GM21576 (cell line): ENCODE data around the gene UNKL.

Experiments
- ATAC-seq: cut with Tn5 transposase; IDR thresholded peaks from one replicate; pipeline ENCODE4 v1.9.1; 2021; ENCODE audit warnings: mild to moderate bottlenecking, moderate library complexity; ENCODE audit not compliant: unreplicated experiment

Gene UNKL

DNA sequence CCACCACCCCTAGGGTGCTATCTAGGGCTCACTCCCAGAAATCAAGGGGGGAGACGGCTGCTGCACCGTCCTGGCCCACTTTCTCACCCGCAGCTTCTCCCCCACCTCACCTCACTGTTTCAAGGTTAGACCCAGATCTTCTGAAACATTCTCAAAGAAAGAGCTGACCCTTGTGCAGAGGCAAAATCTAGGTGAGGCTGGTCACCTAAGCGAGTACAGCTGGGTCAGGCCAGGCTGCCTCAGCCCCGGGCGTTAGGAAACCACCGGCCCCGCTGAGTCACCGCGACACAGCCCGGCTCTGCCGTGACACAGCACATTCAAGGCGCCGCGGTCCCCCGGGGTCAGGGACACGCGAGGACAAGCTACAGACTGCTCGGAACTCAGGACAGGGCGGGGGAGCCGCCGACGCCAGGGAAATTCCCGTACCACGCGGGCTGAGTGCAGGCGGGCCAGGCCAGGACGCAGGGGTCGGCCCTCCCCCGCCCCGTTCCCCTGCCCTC, 35.6 kb downstream of the UNKL start:
- no peak for ATAC-seq

DNA sequence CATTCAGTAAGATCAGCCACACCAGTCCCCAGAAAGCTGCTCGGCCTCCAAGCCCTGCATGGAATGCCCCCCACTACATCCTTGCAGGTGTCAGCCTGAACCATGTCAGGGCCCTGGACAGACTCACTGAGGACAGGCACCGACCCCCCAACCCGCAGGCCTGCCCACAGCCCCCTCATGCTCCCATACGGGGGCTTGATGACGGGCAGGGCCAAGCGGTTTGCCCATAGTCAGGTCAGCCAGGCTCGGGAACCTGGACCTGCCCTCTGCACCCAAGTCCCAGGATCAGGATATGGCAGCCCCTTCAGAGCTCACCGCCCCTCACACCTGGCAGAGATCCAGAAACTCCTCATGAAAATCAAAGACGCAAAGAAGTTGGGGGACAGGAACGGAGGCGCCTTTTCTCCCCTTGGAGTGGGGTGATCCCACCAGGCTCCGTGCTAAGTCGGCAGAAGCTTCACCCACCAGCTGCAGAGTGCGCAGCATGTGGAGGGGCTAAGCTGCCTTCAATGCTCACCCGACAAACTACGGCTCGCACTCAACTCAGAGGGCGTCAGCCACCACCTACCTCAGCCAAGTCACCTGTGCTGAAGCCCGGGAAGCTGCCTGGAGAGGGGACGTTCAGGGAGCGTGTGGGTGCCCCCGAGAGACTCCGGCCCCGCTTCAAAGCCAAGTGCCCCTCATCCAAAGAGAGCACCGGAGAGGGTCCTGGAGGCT, 36.3 kb downstream of the UNKL start:
- ATAC-seq: no peak

DNA sequence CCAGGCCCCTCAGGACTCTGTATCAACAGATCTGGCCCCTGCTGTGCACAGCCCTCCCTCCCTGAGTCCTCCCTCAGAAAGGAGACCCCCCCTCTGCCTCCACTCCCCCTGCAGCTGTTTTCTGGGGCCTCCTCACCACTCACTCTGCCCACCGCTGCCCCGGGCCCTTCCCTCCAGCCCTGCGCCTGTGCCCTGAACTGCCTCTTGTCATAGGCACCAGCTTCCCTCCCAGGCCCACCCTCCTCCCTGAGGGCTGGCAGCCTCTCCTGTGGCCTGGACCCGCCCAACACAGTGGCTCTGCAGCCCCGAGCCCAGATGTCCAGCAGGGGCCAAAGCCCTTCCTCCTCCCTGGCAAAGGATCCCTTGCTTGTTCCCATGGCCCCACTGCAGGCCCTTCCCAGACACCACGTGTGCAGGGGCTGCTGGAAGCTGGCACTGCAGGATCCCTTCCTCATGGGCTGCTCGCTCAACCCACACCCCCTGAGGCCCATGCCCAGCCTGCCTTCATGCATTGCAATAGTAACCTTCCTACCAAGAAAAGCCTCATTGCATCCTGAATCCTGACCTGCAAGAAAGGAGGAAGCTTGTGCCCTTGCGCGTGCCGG, 37.0 kb downstream of the UNKL start:
- ATAC-seq: no peak

DNA sequence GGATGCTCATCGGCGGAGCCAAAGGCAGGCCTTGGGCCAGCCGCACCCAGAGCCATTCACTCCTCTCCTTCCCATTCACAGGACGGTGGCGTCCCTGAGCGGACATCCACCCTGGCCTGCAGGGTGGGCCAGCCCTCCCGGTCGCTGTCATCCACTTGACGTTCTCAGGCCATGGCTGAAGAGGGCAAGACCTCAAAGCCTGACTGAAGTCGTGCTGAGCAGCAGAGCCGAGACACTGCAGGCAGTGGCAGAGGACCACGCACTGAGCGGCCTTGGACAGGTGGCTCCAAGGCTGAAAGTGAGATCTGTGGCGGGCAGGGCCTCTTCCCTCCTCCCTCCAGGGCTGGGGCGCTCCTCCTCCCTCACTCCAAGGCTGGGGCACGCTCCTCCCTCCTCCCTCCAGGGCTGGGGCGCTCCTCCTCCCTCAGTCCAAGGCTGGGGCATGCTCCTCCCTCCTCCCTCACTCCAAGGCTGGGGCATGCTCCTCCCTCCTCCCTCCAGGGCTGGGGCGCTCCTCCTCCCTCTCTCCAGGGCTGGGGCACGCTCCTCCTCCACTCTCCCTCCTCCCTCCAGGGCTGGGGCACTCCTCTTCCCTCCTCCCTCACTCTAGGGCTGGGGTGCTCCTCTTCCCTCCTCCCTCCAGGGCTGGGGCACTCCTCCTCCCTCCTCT, 38.6 kb downstream of the UNKL start:
- ATAC-seq: no peak

DNA sequence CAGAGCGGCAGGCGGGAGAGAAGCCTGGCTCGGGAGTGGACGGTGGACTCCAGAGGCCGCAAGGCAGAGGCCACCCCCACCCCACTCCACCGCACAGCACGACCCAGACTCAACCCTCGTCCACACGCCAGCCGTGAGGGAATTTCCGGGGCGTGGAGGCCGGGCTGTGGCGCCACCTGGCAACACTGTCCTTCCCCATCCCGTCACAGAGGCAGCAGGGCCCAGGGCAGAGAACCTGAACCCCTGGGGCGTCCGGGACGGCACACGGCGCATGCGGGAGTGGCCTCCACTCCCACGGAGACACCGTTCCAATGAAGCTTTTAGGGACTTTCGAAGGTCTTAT, 39.2 kb downstream of the UNKL start:
- no peak for ATAC-seq

DNA sequence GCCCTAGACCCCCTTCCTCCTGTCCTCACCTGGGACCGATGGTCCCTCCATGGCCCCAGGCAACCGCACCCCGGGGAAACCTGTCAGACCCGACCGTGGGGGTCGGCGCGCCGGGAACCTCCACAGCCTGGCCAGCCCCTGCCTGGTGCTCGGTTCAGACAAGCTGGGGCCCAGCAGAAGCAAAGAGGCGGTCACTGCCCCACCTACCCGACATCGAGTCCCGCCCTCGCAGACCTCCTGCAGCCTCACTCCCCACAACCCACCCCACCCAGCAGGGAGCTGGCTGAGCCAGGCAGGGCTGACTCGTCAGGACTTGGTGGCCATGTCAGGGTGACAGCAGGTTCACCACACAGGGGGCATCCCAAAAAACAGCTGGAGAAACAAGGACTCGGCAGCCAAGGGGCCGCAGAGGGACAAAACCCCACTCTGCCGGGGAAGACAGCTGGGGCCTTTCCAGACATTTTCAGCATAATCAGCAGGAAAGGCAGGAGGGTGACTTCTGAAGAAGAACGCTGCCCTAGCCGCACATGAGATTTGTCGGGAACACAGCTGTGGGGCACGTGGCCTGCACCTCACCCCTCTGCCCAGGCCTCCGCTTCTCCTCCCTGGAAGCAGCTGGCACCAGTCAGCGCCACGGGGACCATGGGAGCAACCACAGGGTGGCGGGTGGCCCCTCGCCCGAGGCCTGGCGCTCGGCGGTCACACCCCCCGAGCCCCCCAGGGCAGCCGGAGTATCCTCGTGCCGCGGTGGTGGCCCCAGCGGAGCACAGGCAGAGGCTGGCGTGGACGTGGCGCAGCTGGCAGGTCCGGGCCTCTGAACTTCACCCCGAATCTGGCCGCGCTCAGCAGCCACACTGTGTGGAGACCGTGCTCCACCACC, 39.8 kb downstream of the UNKL start:
- ATAC-seq: no peak

DNA sequence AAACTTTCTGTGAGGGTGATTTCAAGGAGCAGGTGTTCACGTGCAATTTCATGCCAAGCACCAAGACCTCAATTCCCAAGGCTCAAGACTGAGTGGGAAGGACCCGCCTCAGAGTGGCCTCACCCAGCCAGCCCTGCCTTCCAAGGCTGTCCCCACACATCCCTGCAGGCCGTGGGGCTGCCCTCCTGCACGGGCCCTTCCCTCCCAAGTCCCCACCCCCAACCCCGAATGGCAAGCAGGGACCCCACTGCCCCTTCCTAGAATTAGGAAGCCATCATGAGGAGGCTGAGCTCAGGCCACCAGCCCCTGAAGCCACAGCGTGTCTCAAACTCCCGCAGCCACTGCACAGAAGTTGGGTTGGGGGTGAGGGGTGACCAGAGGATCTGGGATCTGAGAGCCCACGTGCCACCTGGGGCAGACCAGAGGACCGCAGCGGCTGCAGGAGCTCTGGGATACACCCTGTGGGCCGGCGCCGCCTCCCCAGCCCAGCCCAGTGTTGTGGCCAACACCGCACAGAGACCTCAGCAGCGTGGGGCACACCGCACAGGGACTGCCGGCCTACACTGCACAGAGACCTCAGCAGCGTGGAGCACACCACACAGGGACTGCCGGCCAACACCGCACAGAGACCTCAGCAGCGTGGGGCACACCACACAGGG, 42.1 kb downstream of the UNKL start:
- ATAC-seq: no peak

DNA sequence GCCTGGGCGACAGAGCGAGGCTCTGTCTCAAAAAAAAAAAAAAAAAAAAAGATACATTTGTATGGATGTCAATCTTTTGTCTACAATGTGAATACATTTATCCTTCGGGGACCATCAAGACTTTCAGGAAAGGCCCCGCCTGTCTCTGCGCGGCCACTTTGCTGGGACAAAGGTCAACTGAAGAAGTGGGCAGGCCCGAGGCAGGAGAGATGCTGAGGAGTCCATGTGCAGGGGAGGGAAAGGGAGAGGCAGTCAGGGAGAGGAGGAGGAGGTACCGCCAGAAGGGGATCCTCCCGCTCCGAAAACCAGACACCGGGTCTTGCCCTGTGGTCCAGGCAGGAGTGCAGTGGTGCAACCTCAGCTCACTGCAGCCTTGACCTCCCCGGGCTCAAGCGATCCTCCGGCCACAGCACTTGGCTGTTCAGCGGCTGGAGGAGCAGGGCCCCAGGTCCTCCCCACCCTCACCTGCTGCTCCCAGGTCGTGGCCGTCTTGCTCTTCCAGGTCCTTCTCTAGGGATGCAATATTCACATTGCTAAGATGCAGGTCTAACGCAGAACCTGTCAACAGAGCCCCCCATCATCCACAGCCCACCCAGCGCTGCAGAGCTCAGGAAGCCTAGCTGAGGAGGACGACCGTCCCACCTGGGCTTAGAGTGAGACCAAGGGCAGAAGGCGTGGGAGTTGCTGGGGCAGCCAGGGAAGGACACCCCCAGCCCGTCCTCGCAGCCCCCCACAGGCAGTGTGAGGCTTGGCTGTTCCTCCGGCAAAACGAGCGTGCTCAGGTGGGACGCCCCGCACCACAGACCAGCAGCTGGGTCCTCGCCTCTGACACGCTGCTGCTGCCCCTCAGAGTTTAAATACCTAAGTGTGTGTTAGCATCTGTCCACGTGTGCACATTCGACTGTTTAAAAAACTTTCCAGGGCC, 43.2 kb downstream of the UNKL start:
- ATAC-seq: no peak

DNA sequence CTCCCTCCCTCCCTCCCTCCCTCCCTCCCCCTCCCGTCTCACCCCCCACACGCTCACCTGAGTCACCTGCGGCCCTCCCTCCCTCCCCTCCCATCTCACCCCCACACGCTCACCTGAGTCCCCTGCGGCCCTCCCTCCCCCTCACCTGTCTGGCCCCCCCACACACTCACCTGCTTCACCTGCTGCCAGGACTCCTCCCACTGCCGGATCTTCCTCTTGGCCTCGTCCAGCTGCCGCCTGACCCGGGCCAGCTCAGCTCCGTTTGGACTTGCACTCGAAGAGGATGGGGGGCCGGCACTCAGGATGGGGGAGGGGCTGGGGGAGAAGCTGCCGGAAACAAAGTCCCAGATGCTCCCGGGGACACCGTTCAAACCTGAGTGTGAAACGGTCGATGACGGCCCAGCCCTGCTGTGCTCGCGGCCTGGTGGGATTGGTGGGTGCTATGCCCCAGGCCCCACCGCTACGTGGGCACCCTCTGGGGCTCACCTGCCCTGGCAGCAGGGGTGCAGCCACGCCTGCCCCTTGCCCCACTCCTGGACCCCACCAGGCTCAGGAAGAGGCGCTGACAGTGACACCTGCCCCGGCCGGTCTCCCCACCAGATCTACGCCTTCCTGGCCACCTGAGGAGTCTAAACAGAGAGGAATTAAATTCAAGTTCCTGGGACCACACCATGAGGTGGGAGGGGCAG, 46.9 kb downstream of the UNKL start:
- no peak for ATAC-seq

DNA sequence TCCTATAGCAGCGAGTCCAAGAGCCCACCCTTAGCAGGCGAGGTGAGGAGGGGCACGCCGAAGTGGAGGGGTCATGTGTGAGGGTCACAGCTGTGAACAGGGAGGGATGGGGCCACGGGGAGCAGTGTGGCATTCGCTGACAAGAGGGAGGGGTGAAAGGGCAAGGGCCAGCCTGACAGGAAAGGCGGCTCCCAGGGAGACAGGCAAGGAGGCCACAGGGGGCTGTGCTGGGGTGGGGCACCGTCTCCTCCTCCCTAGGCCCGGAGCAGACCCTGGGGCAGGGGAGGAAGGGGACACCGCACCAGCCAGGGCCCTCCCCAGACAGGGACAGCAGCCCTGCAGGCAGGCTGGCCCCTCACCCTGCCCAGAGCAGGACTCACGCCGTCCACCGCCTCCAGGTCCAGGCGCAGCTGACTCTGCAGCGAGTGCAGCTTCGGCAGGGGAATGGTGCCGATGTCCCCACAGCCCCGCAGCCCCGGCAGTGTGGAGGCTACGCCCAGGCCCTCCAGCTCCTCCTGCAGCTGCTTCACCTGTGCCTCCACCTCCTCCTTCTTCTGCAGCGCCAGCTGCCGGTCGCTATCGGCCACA, 47.7 kb downstream of the UNKL start:
- ATAC-seq: no peak

DNA sequence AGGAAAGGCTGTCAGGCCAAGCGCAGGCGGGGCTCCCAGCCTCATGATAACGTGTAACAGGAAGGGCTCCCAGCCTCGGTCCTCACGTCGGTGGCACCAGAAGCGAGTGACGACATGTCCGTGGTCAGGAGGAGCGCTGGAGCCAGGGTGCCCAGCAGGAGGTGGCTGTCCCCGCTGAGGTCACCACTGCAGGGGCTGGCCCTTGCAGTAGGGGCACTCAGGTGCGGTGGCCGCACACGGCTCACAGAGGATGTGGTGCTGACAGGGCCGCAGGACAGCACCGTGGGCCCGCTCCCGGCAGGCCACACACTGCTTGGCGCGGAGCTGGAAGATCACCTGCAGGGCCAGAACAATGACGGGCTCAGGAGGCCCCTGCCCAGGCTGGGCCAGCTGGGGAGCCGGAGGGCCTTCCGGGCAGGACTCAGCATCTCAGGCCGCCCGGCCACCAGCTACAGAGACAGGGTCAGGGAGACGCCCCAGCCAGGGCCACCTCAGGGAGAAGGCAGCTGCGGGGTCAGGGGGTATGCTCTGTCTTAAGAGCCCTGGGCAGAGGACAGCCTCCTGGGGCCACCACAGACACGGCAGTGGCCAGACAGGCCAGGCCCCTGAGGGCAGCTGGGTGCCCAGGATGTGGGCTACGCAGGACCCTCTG, 48.3 kb downstream of the UNKL start:
- ATAC-seq: no peak

DNA sequence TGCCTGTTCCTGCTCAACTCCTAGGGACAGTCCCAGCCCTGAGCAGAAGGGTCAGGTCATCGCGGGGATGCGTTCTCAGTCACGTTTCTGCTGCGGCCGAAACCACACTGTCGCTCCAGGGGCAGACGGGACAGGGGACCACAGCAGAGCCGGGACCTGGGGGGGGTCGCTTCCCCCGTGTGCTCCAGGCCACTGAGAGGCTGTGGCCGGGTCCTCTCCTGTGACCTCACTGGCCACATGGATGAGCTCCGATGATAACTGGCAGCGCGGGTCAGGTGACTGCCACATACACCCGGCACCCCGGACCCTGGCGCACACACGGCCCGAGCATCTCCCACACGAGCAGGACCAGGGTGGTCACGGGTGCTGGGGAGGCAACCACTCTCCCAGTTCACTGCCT, 50.0 kb downstream of the UNKL start:
- ATAC-seq: no peak

DNA sequence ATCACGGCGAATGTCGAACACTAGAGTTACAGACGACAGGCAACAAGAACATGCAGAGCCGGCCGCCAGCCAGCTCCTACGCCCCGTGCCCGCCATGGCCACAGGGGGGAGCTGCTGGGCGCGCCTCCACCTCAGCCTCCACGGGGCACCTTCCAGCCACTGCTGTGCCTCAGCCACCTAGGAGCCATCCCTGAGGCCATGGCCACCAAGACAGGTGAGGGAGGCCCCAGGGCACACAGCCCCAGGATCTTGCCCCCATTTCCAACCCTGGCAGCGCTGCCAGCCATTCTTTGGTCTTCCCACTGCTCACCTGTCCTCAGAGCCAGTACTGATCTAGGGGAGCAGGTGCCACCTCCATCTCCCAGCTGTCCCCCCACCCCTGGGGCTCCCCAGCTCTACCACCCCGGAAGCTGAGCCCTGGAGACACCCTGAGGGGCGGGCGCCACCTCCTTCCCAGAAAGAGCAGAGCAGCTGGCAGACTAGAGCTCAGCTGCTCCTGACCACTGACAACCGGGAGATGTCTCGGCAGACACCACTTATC, 50.9 kb downstream of the UNKL start:
- no peak for ATAC-seq

DNA sequence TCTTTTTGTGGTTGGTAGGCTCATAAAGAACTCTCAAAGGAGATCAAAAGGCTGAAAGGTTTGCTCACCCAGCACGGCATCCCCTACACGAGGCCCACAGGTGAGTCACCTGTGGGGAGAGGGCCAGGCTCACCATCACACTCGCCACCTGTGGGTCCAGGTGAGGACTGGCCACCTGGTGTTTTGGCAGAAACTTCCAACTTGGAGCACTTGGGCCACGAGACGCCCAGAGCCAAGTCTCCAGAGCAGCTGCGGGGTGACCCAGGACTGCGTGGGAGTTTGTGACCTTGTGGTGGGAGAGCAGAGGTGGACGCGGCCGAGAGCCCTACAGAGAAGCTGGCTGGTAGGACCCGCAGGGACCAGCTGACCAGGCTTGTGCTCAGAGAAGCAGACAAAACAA, 51.7 kb downstream of the UNKL start:
- no peak for ATAC-seq

DNA sequence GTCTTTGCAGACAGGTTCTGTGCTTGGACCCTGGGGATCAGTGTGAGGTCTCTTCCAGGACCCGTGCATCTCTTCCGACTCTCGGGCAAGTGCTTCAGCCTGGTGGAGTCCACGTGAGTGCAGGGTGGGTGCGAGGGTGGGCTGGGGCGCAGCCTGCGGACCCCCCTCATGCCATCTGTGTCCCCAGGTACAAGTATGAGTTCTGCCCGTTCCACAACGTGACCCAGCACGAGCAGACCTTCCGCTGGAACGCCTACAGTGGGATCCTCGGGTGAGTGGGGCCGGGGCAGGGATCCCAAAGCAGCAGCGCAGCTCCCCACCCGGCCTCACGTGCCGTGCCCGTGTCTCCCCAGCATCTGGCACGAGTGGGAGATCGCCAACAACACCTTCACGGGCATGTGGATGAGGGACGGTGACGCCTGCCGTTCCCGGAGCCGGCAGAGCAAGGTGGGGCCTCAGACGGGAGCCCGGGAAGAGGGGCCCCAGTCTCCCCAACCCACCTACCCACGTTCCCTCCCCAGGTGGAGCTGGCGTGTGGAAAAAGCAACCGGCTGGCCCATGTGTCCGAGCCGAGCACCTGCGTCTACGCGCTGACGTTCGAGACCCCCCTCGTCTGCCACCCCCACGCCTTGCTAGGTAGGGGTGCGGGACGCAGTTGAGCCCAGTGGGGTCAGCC, 52.7 kb downstream of the UNKL start:
- ATAC-seq: no peak

DNA sequence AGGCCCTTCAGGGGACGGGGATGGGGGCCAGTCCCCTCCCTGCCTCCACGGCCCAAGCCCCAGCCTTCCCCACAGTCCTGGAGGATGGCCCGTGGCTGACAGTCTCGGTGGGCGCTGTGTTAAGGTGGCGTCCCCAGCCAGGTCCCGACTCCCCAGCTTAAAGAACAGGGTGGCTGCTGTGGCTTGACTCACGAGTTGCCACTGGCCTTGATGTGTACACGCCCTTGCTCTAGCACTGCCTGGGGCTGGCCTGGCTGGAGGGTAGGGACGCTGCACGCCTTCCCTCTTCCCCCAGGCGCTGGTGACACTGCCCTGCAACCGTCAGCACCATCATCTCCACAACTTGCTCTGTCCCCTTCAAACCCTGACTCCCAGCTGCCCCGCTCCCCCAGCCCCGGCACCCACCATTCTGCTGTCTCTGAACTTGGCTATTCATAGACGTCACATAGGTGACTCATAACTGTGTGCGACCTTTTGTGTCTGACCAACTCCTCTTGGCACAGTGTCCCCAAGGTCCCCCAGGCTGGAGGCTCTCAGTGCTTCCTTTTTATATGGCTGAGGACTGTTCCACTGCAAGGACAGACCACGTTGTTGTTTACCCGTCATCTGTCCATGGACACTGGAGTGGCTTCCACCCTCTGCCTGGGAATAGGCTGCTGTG, 56.5 kb downstream of the UNKL start:
- ATAC-seq: no peak
